Bronchial epithelial cell (primary cell): ENCODE results near the gene ZCCHC24. TPM values are rescaled to one million over a fixed set of nuclear protein-coding genes. Genes with fewer than 3 reads are reported as not detected.

Experiments used
- DNase-seq: peaks from one replicate; pipeline ENCODE4 v3.0.0-alpha.2; 2010; ENCODE audit warnings: low read depth
- FAIRE-seq: peaks from 2 replicates; lab custom pipeline; 2011; peaks lifted over from hg19 to GRCh38; lab: Jason Lieb, UNC
- H3K27me3 ChIP-seq: 2 replicates; pipeline ENCODE4 v1.5.1; 2011; ENCODE audit warnings: low read length; ENCODE audit not compliant: control insufficient read depth, insufficient read depth
- H3K36me3 ChIP-seq: 2 replicates; pipeline ENCODE4 v1.5.1; 2011; ENCODE audit warnings: low read length; ENCODE audit not compliant: control insufficient read depth, insufficient read depth
- H3K4me3 ChIP-seq: 2 replicates; pipeline ENCODE4 v1.5.1; 2011; ENCODE audit warnings: mild to moderate bottlenecking, low read depth, low read length, control low read depth
- total RNA-seq: library from RNA; depleted of rRNA; stranded (reverse); fragments of >200 nt; gene quantifications from 2 replicates; pipeline ENCODE4 v1.2.1, GENCODE V29; 2014
- TF ChIP-seq, protein P1 (sequence below): IDR thresholded peaks from 2 replicates; pipeline ENCODE4 v1.5.1; 2011; ENCODE audit warnings: mild to moderate bottlenecking, moderate library complexity, low read length, control low read depth, inconsistent platforms; ENCODE audit not compliant: insufficient read depth, severe bottlenecking

The ZCCHC24 gene
- total RNA-seq, 1 donor from 2014 or later = 0.53 TPM

DNA sequence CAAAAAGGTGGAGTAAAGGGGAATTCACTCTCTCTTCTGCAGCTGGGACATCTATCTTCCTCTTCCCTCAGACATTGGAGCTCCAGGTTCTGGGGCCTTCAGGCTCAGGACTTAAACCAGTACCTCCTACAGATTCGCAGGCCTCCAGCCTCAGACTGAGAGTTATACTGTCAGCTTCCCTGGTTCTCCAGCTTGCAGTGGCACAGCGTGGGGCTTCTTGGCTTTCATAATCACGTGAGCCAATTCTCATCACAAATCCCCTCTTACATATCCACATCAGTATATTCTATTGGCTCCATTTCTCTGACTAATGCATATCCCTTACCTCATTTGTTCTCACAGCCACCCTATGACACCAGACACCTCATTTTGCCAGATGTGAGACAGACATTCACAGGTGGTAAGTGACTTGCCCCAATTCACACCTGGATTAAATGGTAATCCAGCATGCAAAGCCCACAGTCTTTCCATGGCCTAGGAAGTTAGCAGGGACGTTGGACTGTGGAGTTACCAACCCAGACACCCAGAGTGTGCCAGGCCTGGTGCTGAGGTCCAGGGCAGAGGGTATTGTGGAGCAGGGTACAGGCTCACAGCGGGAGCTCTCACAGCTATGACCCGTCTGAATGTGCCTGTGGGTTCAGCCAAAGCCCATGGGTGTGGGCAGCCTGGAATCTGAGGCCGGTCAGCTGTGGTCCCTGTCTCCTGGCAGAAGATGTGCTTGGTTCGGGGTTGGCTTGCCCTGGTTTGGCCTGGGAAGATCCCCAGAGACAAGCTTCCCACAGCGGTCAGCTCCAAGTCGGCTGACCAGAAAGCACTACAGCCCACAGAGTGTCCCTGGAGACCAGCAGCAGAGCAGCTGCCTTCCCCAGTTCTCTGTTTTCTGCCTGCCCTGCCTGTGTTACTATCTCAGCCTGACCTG lies 18.4 kb upstream of the ZCCHC24 start:
- Histone ChIP-seq H3K27me3 (peaks cover 9% of the 10 kb centered on the region), H3K4me3 (no peak overlapping the region), H3K36me3 (no peaks in the 10 kb centered on the region)
- no peak for DNase-seq
- no peak for FAIRE-seq
- TF ChIP-seq, protein P1, sequence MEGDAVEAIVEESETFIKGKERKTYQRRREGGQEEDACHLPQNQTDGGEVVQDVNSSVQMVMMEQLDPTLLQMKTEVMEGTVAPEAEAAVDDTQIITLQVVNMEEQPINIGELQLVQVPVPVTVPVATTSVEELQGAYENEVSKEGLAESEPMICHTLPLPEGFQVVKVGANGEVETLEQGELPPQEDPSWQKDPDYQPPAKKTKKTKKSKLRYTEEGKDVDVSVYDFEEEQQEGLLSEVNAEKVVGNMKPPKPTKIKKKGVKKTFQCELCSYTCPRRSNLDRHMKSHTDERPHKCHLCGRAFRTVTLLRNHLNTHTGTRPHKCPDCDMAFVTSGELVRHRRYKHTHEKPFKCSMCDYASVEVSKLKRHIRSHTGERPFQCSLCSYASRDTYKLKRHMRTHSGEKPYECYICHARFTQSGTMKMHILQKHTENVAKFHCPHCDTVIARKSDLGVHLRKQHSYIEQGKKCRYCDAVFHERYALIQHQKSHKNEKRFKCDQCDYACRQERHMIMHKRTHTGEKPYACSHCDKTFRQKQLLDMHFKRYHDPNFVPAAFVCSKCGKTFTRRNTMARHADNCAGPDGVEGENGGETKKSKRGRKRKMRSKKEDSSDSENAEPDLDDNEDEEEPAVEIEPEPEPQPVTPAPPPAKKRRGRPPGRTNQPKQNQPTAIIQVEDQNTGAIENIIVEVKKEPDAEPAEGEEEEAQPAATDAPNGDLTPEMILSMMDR = no peak

DNA sequence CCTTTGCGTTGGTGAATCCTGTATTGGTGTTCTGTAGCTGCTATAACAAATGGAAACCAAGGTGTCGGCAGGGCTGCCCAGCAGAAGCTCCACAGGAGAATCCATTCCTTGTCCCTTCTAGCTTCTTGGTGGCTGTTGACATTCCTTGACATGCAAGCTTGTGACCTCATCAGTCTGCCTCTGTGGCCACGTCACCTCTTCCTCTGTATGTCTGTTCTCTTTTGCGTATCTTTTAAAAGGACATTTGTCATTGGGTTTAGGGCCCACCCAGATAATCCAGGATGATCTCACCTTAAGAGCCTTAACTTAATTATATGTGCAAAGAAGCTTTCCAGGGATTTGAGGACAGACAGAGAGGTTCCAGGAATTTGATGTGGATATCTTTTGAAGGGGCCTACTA lies 15.3 kb upstream of the ZCCHC24 start:
- Histone ChIP-seq H3K36me3 (no peaks in the 10 kb centered on the region), H3K4me3 (no peak overlapping the region), H3K27me3 (peaks cover 7% of the 10 kb centered on the region)
- no peak for DNase-seq
- FAIRE-seq = no peak
- TF ChIP-seq, protein P1 = no peak

DNA sequence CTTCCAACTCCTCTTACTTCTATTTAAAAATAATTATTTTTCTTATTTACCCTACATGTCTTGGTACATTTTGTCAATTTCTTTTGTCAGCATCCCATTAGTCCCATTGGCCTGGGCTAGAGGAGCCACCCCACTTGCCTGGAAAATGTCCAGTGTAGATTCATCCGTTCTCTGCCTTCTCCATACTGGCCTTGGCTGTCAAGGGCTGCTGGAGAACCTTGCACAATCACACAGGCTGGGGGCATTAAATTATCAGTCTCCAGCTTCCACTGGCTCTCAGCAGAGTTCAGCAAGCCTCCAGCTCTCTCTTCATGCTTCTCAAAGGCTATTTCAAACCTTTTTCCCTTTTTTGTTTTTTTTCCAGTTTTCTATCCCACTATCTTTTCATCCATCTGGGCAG lies 13.8 kb upstream of the ZCCHC24 start:
- DNase-seq (no peak), FAIRE-seq (no peak)
- peaks cover 5% of the 10 kb centered on the region for H3K27me3 ChIP-seq
- no peak overlapping the region for H3K4me3 ChIP-seq
- H3K36me3 ChIP-seq = no peaks in the 10 kb centered on the region
- TF ChIP-seq, protein P1 = no peak

DNA sequence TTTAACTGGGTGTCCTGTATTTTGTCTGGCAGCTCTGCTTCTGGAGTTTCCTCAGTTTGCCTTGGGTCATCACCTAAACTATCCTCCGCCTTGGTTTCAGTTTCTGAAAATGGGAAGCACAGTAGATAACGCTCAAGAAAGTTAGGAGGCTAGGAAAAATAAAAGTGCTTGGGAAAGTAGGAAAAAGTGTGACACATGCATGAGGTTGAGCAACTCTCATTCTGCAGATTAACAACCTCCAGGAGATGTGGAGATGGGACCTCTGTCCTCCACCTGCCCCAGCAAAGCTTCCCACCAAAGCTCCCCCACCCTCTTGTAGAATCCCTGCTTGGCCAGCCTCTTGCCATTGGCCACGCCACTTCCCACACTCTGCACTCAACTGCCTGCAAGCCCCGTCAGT lies 13.1 kb upstream of the ZCCHC24 start:
- no peaks in the 10 kb centered on the region for H3K36me3 ChIP-seq
- peaks cover 3% of the 10 kb centered on the region for H3K27me3 ChIP-seq
- no peak overlapping the region for H3K4me3 ChIP-seq
- FAIRE-seq = no peak
- no peak for DNase-seq
- TF ChIP-seq, protein P1 = no peak

DNA sequence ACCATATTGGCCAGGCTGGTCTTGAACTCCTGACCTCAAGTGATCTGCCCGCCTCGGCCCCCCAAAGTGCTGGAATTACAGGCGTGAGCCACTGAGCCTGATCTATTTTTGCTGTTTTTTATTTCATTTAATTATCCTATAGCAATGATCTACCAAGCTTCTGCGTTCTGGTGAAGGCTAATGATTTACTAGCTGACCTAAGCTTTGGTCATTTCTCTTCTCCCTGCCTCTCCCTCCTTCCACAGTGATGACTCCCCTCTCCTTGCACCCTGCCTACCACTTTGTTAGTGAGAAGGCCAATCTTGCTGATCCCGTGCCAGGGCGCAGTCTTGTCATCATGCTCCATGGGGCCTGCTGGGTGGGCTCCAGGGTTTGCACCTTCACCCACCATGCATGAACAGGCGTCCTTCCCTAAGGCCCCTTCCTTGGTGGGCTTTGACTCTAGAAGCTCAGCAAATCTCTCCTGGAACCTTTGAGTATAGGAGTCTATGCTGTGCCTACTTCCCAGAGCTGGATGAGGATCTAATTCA lies 11.9 kb upstream of the ZCCHC24 start:
- TF ChIP-seq, protein P1 = no peak
- H3K27me3 ChIP-seq = peaks cover 2% of the 10 kb centered on the region
- DNase-seq (no peak), FAIRE-seq (no peak)
- H3K36me3 ChIP-seq = no peaks in the 10 kb centered on the region
- H3K4me3 ChIP-seq = no peak overlapping the region
